ENCODE results near the gene JAK2.

DNA sequence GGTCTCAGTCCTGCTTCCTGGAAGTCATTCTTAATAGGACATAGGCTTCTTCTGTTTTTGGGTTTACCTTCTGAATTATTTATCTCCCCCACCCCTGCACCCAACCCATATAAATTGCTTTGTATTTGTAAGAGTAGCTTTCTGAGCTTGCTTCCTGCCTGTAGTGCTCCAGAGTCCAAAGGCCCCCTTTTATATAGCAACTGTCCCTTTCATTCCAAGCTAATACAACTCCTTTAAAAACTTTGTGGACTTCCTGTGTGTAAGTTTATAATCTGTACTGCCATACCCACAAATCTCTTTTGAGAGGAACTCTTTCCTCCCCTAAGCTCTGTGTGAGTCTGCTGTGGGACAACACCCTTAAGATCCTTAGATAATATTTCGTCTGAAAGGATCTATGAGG, 7.8 kb downstream of the JAK2 start:
- TF ChIP-seq, protein P1, sequence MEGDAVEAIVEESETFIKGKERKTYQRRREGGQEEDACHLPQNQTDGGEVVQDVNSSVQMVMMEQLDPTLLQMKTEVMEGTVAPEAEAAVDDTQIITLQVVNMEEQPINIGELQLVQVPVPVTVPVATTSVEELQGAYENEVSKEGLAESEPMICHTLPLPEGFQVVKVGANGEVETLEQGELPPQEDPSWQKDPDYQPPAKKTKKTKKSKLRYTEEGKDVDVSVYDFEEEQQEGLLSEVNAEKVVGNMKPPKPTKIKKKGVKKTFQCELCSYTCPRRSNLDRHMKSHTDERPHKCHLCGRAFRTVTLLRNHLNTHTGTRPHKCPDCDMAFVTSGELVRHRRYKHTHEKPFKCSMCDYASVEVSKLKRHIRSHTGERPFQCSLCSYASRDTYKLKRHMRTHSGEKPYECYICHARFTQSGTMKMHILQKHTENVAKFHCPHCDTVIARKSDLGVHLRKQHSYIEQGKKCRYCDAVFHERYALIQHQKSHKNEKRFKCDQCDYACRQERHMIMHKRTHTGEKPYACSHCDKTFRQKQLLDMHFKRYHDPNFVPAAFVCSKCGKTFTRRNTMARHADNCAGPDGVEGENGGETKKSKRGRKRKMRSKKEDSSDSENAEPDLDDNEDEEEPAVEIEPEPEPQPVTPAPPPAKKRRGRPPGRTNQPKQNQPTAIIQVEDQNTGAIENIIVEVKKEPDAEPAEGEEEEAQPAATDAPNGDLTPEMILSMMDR (conservative IDR thresholded peaks at IDR 0.05; ENCODE audit: low read length): no peak
- TF ChIP-seq EZH2phosphoT487 (IDR thresholded peaks at IDR 0.05; ENCODE audit: borderline replicate concordance): no peak

All from Loucy (cell line).